GM21528 (cell line): ENCODE measurements around the gene C1QTNF3.
"Not testable (repeated sequence)": the region's sequence is repeated elsewhere in the genome, so short reads cannot be mapped to it uniquely, and the experiment has no call there.

Experiments
- ATAC-seq: cut with Tn5 transposase; IDR thresholded peaks from one replicate; pipeline ENCODE4 v1.9.1; 2021; ENCODE audit warnings: mild to moderate bottlenecking, moderate library complexity; ENCODE audit not compliant: unreplicated experiment, low FRiP score

Gene C1QTNF3, protein sequence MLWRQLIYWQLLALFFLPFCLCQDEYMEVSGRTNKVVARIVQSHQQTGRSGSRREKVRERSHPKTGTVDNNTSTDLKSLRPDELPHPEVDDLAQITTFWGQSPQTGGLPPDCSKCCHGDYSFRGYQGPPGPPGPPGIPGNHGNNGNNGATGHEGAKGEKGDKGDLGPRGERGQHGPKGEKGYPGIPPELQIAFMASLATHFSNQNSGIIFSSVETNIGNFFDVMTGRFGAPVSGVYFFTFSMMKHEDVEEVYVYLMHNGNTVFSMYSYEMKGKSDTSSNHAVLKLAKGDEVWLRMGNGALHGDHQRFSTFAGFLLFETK

DNA sequence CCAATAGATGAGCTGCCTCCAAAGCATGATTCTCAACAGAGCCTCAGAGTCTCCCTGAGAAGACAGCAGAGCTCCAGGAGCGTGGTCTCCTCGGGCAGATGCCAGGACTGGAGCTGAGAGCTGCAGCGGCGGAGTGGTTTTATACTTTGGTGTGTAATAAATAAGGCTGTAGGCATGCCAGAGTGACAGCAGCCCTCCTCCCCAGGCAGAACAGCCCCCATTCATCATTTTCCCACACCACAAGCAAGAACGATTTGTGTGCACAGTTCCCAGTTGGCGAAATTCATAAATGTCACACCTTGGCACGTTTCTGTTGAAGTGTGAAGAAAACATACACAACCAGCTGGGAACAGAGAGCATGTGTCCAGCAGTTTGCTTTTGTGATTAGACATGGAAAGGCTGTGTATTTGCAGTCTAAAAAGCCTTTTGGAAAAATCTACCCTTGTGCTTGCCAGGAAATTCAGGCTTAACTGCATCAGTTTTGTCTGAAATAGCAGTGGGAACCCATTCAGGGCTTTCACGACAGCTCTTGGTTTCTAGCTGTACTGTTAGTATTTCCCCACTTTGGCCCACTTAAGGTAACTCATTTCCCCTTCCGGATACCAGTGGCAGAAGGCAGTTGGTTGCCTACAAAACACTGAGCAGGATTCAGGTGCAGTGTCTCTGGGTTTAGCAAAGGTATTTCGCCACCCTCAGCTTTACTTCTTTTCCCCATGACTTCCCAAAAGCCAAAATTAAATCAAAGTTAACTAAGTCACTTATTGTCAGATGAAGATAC is at the start of gene C1QTNF3:
TSS of gene C1QTNF3 (minus strand) at position 115 of the 778 bp plus-strand sequence. CDS start at position 27, 88 bp downstream.
- no peak for ATAC-seq

DNA sequence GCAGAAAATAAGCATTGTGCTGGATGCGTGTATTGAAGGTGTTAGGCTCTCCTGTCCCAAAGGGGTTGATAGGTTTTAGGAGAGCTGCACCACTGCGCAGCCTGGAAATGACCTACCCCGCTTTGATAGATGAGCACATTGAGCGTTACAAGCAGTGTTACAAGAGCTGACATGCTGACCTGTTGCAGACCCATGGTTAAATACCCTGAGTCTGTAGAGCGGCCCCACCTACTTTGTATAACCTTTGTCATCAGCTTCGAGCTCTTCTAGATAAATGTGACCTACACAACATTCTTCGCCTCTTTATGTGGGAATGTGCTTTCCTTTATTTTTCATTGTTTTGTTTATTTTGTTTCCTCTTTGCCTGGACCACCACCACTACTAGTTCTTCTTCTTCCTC is 48.0 kb upstream of the C1QTNF3 start:
- ATAC-seq, result not testable (repeated sequence)

DNA sequence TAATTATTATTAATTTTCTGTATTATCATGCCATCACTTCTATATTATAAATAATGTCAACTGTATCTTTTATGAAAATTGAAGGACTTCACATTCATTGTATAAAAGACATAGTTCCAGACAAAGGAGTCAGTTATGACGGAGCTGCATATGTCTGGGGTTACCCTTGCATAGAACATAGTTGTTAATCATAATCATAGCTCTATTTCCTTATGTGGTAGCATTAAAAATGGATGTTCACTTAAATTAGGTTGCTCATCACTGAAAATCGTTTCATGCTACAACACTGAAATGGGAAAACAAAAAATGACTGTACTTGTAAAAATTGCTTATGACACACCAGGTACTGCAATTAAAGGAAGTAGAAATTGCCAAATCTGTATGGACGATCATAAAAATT is 46.8 kb upstream of the C1QTNF3 start:
- not testable (repeated sequence) for ATAC-seq

DNA sequence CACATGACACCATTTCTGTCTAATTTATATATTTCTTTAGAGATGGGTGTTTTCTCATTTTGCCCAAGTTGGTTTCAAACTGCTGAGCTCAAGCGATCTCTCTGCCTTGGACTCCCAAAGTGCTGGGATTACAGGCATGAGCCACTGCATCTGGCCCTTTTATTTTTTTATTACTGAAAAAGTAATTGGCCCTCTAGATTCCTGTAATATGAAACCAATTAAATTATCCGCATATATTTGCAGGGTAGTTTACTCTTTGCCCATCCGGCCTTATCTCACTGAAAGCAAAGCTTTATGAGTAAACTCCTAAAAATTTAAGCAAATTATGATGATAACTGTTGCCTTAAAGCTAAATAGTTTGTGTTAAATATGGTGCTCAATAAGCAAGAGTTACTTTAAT is 44.7 kb upstream of the C1QTNF3 start:
- ATAC-seq, result not testable (repeated sequence)

DNA sequence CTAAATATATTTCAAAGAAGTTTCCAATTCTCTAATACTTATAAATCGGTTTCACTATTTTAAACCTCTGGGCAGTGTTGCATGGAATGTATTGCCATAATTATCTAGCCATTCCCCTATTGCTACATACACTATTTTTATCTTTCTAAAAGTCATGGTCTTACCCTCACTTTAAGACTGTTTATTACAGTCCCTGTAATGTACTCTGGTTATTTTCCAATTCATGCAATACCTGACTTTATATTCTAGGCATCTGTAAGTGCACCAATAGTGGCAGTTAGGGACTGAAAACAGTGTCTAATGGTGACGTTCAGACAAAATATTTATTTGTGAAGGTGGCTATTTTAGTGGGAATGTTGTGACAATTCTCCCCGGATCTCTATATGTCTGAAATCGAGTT is 40.9 kb upstream of the C1QTNF3 start:
- ATAC-seq, result not testable (repeated sequence)

DNA sequence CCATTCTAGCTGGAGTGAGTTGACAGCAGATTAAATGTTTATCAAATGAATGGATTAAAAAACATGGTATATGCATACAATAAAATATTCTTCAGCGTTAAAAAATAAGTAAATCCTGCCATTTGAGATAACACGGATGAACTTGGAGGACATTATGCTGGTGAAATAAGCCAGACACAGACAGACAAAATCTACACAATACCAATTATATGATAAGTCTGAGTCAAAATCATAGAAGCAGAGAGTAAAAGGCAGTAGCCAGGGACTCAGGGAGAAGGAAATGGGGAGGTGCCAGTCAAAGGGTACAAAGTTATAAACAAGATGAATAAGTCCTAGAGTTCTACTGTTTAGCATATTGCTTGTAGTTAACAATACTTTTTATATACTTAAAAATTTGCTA is 36.5 kb upstream of the C1QTNF3 start:
- ATAC-seq, result not testable (repeated sequence)

DNA sequence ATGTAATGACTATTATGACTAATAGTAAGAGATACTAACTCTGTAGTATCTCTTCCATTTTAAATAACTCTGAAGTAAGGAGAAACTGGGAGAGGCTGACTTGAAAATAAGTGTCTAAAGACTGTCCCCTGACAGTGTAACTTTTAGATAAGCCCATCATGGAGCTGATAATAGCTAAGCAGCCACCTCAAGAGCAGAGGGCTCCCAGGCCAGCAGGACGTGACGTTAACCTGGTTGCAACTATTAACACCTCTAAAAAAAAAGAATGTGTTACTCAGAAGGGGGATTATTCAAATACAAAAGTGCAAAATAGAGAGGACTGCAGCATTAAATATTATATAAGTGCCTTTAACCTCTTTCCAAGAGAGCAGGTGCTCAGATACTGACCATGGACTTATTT is 34.6 kb upstream of the C1QTNF3 start:
- ATAC-seq, result not testable (repeated sequence)

DNA sequence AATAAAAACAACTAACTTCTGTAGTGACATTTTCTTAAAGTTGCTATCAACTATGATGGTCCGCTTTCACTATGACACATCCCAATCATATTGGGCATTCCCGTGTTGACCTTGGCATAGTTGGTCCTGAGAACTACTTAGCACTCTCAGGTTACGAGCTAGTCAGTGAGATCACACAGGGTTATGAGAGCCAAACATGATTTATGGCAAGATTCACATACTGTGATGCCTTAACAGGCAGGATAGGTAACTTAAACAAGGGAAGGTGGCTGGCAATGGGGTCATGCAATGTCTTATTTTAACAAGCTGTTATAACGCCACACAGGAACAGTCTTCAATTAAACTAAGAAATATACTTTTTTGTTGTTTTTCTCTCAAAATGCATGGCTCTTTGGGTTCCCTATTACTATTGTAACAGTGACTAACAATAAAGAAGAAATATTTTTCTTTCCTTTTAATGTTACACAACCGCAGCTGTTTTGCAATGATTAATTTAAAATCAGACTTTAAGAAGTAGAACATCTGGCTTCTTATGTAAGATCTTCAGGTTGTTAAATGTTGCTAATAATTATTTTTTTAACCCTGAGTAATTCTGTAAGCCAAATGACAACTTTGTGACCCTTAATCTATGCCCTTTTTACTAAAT is 33.8 kb upstream of the C1QTNF3 start:
- ATAC-seq, result not testable (repeated sequence)

DNA sequence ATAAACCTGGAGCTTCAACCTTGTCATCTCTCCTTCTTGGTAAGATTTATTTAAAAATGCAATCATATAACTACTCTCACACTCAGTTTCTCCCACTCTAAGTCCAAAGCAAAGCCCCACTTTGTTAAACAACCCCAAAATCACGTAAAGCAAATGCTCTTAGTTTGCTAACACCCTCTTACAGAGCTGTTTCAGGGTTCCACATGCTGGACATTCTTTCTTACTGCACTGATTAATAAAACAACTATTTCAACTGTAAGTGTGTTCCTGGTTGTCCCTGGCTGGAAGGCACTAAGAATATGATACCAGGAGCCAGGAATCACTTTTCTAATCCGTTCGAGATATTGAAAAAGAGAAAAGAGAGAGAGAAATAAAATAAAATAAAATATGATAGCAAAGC is 31.5 kb upstream of the C1QTNF3 start:
- not testable (repeated sequence) for ATAC-seq

DNA sequence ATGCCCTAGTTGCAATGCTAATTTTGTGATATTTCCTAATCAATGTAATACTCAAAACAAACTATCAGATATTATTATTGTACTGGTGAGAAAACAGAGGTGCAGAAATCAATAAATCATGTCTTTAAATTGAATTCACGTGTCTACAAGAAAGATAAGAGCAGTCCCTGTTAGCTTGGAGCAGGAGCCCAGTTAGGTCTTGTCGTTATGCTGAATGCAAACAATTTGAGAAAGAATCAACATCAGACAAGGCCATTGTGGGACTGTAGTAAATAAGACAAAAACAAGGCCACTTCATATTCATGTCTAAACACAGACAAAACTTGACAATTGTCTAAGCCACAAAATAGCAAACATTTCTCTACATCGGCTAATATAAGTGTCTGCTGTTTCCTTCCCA is 31.1 kb upstream of the C1QTNF3 start:
- ATAC-seq, result not testable (repeated sequence)

DNA sequence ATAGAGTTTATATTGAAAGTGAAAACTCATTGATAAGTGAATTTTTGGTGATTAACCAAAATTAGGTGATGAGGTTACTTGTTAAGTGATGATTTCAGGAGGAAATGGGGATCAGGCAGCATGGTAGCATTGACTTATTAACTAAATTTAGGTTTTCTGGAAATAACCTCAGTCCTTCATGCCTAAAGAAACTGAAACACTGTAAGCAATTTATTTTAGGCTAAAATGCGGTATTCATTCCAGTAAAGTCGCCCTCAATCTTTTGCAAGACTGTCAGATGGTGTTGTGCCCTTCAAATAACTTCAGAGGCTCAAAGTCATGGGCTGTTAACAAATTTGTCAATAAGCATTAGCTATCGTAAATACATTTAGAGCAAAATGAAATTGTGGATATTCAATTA is 27.6 kb upstream of the C1QTNF3 start:
- not testable (repeated sequence) for ATAC-seq

DNA sequence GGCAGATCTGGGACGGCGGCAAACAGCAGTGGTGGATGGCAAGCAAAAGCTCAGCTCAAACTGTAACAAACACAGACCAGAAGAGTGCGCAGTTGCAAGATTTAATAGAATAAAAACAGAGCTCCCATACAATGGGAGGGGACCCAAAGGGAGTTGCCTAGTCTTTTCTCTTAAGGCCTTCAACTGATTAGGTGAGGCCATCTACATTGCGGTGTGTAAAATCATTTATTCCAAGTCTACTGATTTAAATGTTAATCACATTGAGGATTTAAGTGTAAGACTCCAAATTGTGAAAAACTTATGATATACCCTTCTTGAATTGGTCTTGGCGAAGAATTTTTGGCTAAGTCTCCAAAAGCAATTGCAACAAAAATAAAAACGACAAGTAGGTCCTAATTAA is 21.6 kb upstream of the C1QTNF3 start:
- ATAC-seq, result no peak

DNA sequence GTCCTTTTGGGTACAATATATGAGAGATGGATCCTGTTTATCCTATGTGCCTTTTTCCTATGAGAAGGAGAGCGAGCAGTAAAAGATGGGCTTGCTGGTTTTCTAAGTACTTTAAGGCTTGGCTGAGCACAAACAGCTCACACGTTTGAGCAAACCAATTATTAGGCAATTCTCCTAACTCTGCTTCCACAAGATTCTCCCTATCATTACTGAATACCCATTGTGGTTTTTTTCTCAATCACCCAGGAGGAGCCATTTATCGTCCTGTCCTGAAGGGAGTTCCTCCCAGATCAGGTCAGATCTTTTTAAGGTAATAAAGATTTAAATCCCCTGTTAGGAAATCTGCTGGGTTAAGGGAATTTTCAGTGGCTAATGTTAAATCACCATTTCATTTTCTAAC is 19.4 kb upstream of the C1QTNF3 start:
- ATAC-seq, result no peak

DNA sequence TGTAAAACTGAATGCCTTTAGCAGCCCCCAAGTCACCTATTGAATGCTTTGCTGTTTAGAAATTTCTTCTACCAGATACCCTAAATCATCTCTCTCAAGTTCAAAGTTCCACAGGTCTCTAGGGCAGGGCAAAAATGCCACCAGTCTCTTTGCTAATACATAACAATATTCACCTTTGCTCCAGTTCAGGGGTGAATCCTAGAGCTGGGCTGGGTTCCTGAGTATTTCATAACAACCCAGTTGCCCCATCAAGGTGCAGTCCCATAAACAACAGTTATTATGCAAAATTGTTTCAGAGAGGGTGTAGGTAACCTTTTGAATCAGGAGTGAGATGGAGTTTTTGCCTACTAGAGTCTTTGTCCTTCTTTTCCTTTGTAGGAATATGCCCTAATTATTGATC is 19.0 kb upstream of the C1QTNF3 start:
- no peak for ATAC-seq

DNA sequence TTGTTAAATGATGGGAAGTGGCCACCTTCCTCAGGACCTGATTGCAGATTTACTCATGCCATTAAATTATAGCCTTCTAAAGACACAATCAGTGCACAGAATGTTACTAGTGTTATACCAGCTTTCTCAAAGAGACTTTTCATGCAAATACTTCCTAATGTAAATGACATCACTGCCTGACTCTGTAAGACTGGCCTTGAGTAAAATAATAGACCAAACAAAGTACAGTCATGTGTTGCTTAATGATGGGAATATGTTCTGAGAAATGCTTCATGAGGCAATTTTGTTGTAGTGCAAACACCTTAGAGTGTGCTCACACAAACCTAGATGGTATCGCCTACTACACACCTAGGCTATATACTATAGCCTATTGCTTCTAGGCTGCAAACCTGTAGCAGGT is 17.0 kb upstream of the C1QTNF3 start:
- no peak for ATAC-seq

DNA sequence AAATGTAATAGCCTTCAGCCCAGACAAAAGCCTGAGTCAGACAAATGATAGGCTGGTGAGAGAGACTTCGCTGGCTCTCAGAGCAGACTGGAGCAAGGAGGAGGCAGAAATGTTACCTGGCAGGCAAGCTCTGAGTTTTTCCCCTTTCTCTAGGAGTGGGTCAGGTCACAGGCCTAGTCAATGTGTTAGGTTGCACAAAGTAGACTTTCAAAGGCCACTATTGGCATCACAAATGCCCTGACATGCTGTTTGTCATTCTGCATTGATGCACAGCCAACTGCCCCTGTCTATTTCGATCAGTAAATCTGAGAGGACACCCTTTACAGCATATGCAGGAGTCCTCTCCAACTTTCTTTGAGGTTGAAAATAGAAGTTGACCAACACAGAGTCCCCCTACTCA is 15.5 kb upstream of the C1QTNF3 start:
- no peak for ATAC-seq

DNA sequence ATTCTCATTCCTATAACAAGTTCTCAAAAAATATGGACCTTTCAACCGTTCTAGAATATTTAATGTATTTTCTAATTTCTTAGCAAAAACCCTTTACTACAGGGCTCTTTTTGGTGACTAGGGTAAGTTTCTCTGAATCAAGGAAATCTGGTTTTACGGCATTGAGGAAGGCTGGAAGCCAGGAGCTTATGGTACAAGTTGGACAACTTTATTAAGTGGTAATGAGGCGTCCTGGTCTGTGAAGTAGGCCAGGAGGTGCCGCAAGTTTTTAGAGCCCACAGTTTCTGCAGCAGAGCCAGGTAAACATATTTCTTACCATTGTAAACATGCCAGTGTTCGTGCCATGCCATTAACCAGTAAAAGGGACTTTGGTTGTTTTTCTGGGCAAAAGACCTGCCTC is 14.6 kb upstream of the C1QTNF3 start:
- no peak for ATAC-seq

DNA sequence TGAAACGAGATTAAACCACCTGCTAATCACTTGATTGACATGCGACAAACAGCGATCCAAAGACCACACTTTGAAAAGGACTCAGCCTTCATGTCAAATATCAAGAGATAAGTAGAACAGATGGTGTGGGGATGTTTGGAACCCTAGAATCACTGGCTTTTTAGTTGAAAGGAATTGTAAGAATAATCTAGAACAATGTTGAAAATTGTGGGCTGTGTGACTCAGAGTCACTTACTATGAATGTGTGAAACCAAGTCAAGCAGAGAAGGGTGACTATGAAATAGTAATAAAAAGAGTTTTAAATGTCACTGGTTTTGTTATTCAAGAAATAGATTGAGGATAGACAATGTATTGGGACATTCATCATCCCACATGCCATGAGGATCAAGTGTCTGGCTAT is 14.1 kb upstream of the C1QTNF3 start:
- no peak for ATAC-seq

DNA sequence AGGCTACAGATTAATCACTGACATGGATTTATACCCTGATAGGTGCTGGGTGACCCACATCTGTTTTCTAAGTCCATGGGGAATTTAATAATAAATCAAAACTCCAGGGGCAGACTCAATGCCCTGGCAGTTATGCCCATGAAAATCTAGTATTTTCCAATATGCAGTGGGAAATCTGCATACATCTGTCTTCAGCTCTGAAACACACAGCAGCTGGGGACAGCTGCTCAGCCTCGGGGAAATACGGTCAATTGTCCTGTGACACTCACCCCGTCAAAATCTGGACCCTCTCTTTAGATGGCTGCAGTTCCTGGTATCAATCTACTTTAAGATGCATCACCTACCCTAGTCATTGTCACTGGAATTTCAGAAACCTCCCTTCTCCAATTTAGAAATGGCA is 12.7 kb upstream of the C1QTNF3 start:
- no peak for ATAC-seq

DNA sequence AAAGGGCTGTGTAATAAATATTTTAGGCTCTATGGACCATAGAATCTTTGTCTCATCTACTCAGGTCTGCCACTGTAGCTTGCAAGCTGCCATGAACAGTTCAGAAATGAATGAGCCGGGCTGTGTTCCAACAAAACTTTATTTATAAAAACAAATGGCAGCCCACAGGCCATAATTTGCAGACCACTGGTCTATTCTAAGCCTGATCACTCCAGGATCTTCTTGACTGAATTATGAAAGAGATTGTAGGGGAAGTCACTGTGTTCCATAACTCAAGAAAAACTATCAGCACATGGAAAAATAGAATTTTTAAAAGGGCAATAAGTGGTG is 11.4 kb upstream of the C1QTNF3 start:
- no peak for ATAC-seq

DNA sequence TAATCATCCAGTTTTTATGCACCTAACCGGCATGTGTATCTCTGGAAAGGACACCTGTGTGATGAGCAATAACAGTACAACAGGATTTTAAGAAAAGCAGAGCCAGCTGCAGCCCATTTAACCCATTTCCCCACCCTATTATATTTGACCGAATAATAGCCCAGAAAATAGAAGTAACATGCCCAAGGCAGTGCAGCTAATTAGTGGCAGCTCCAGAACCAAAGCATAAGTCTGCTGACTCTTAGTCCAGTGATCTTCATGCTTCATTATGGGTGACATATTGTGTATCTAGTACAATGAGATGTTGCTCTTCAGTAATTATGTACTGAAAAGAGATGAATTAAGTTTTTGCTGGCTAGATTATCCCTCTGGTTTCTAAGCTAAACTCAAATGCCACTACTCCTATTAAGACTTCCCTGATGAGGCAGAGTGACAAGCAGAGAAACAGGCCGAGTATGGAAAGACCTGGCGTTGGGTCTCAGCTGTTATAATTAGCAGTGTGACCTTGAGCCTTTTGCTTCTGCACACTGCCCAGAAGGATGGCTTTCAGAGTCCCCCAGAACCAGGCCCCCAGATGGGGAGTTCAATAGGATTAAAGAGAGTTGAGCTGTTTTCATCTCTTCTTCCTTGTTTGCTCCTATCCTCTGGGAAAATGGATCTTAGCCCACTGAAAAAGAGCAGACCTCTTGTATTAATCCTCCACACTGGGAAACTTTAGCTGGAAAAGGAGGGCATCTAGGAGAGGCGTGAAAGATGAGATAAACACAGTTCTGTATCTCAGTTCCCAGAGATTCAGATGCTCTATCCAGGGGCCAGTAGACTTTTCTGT is 10.8 kb upstream of the C1QTNF3 start:
- ATAC-seq, result no peak
